A673 (cell line): ENCODE results near the gene PBX4. TPM values are rescaled to one million over a fixed set of nuclear protein-coding genes. Genes with fewer than 3 reads are reported as not detected.

Experiments used
- BruUV-seq: library from RNA; stranded (reverse); fragments of 400-500 nt; replicated peaks from 2 replicates; lab custom pipeline; 2021; lab: Mats Ljungman, UMichigan
- CTCF ChIA-PET: fragments of 300-600 bp; sonication (Branson Sonifier 250); formaldehyde crosslinking; loops from one replicate; lab custom pipeline; 2022; ENCODE audit warnings: antibody characterized with exemption; lab: Charles Lee
- POLR2A ChIA-PET: fragments of 300-600 bp; sonication (Branson Sonifier 250); formaldehyde crosslinking; loops from one replicate; lab custom pipeline; 2022; ENCODE audit warnings: antibody characterized with exemption; ENCODE audit not compliant: low non-redundant PET; lab: Charles Lee
- DNase-seq: peaks from one replicate; pipeline ENCODE4 v3.0.0-alpha.2; 2015; ENCODE audit warnings: low spot score
- H3K27ac ChIP-seq: fragments of 200-600 bp; sonication (generic); 2 replicates; pipeline ENCODE4 v1.5.1; 2016; ENCODE audit warnings: mixed run types, low read depth, mild to moderate bottlenecking, mixed read lengths, antibody characterized with exemption, low read length; ENCODE audit not compliant: poor library complexity, severe bottlenecking
- H3K27me3 ChIP-seq: fragments of 200-600 bp; sonication (generic); replicated peaks from 2 replicates; pipeline ENCODE4 v1.6.1; 2017; ENCODE audit warnings: mixed run types, low read depth, mild to moderate bottlenecking, mixed read lengths, antibody characterized with exemption, low read length; ENCODE audit not compliant: insufficient read depth, poor library complexity
- H3K36me3 ChIP-seq: fragments of 200-600 bp; sonication (generic); 2 replicates; pipeline ENCODE4 v1.6.1; 2016; ENCODE audit warnings: mixed run types, mild to moderate bottlenecking, mixed read lengths, antibody characterized with exemption, low read length; ENCODE audit not compliant: insufficient read depth, poor library complexity, severe bottlenecking
- H3K4me1 ChIP-seq: fragments of 200-600 bp; sonication (generic); 2 replicates; pipeline ENCODE4 v1.6.1; 2017; ENCODE audit warnings: mixed run types, mild to moderate bottlenecking, mixed read lengths, antibody characterized with exemption, low read length; ENCODE audit not compliant: insufficient read depth, poor library complexity, severe bottlenecking
- H3K4me3 ChIP-seq: fragments of 200-600 bp; sonication (generic); 2 replicates; pipeline ENCODE4 v1.5.1; 2016; ENCODE audit warnings: low read depth, mixed run types, mild to moderate bottlenecking, mixed read lengths, low read length; ENCODE audit not compliant: poor library complexity, severe bottlenecking
- H3K9me3 ChIP-seq: fragments of 200-600 bp; sonication (generic); 2 replicates; pipeline ENCODE4 v1.6.1; 2016; ENCODE audit warnings: mixed run types, low read depth, mild to moderate bottlenecking, mixed read lengths, antibody characterized with exemption, low read length; ENCODE audit not compliant: poor library complexity, severe bottlenecking
- CTCF ChIP-seq: fragments of 300-800, 200-600 bp; sonication (generic); conservative IDR thresholded peaks from 2 replicates; pipeline ENCODE4 v1.5.1; 2017; ENCODE audit warnings: low read depth, mild to moderate bottlenecking, antibody characterized with exemption, low read length, moderate library complexity, mixed read lengths
- EZH2 ChIP-seq: fragments of 200-600 bp; sonication (generic); IDR thresholded peaks from 2 replicates; pipeline ENCODE4 v1.6.1; 2017; ENCODE audit warnings: borderline replicate concordance, low read depth, mild to moderate bottlenecking, mixed read lengths, antibody characterized with exemption, low read length; ENCODE audit not compliant: poor library complexity, severe bottlenecking
- intact Hi-C: fragments of 100-400 bp; cut with micrococcal nuclease; formaldehyde crosslinking; loops from one replicate; pipeline ENCODE4 v1.10.0; 2022; ENCODE audit not compliant: unreplicated experiment
- total RNA-seq: library from RNA; stranded (reverse); gene quantifications from 2 replicates; pipeline ENCODE4 v1.2.3, GENCODE V29; 2021

The PBX4 gene
- total RNA-seq, 1 experiment from 2014 or later, result 3.1 TPM

GRCh38 chr19:19644054-19644388 lies 25.5 kb upstream of the PBX4 start:
- no TSS peak for BruUV-seq
- no peak for DNase-seq
- H3K9me3 ChIP-seq, result no peaks in the 10 kb centered on the region
- CTCF ChIA-PET, result interaction anchor here (0.6 kb wide), 1 partner anchor 516 kb away, joined by 12 read pairs; no protein-coding TSS in a partner anchor
- TF ChIP-seq EZH2 (no peak), CTCF (0 out of 2 replicates have a peak, but pooled peaks have one; percentile 2)
- POLR2A ChIA-PET, result no interaction called here
- H3K4me3 ChIP-seq, result peak overlapping the region; percentile 79
- peak overlapping the region; percentile 58 for H3K27ac ChIP-seq
- H3K27me3 ChIP-seq, result no peaks in the 10 kb centered on the region
- H3K36me3 ChIP-seq, result peaks cover 29% of the 10 kb centered on the region
- intact Hi-C loops, result no loop called here
- no peaks in the 10 kb centered on the region for H3K4me1 ChIP-seq

- no TSS peak for BruUV-seq
- intact Hi-C loops, result loop anchor here (1.0 kb wide), 1 partner anchor 111 kb away; no protein-coding TSS in a partner anchor
- peaks cover 29% of the 10 kb centered on the region for H3K36me3 ChIP-seq
- H3K27me3 ChIP-seq, result no peaks in the 10 kb centered on the region
- peak within 1 kb of the TSS; percentile 79 for H3K4me3 ChIP-seq
- ChIA-PET POLR2A (no interaction called here), CTCF (interaction anchor here (0.6 kb wide), 1 partner anchor 515 kb away, joined by 12 read pairs; no protein-coding TSS in a partner anchor)
- H3K27ac ChIP-seq, result peak within 1 kb of the TSS; percentile 58
- H3K4me1 ChIP-seq, result no peaks in the 10 kb centered on the region
- no peak for TF ChIP-seq EZH2
- TF ChIP-seq CTCF, result peak; percentile 96
- peak; percentile 66 for DNase-seq
- no peaks in the 10 kb centered on the region for H3K9me3 ChIP-seq
Observed at GRCh38 chr19:19643158-19644053, 24.9 kb upstream of the PBX4 start, which contains the start of gene GMIP. TSS of gene GMIP (minus strand) at chr19:19643657. CDS start at chr19:19643529, 128 bp downstream.

GRCh38 chr19:19642506-19643157 lies 24.1 kb upstream of the PBX4 start:
- peaks cover 27% of the 10 kb centered on the region for H3K36me3 ChIP-seq
- POLR2A ChIA-PET, result no interaction called here
- peak; percentile 36 for DNase-seq
- H3K27ac ChIP-seq, result peak overlapping the region; percentile 58
- no peaks in the 10 kb centered on the region for H3K4me1 ChIP-seq
- BruUV-seq, result no TSS peak
- no peaks in the 10 kb centered on the region for H3K9me3 ChIP-seq
- intact Hi-C loops, result loop anchor here (1.0 kb wide), 1 partner anchor 110 kb away; no protein-coding TSS in a partner anchor
- H3K27me3 ChIP-seq, result no peaks in the 10 kb centered on the region
- no peak for TF ChIP-seq EZH2
- no peak for TF ChIP-seq CTCF
- peak overlapping the region; percentile 79 for H3K4me3 ChIP-seq
- CTCF ChIA-PET, result no interaction called here
